GM10847 (cell line): ENCODE measurements around the gene MED16.

Source experiments
- POLR2A ChIP-seq: IDR thresholded peaks from 2 replicates; pipeline ENCODE4 v1.6.1; 2011; ENCODE audit not compliant: insufficient read length; ENCODE audit errors: extremely low read depth

The MED16 gene

GRCh38 chr19:902446-903226, 9.6 kb upstream of the MED16 start:
- no peak for TF ChIP-seq POLR2A

GRCh38 chr19:902093-902370, 9.0 kb upstream of the MED16 start:
- TF ChIP-seq POLR2A: no peak

- TF ChIP-seq POLR2A: no peak
These were observed 8.5 kb upstream of the MED16 start for GRCh38 chr19:901216-902092.

GRCh38 chr19:900302-901111, 7.5 kb upstream of the MED16 start:
- no peak for TF ChIP-seq POLR2A

- no peak for TF ChIP-seq POLR2A
These were observed 7.0 kb upstream of the MED16 start for GRCh38 chr19:900043-900301.

GRCh38 chr19:899336-900042, 6.5 kb upstream of the MED16 start:
- no peak for TF ChIP-seq POLR2A

GRCh38 chr19:898663-899062, 5.7 kb upstream of the MED16 start:
- no peak for TF ChIP-seq POLR2A

- TF ChIP-seq POLR2A: no peak
These were observed 4.6 kb upstream of the MED16 start for GRCh38 chr19:897442-898039.

- no peak for TF ChIP-seq POLR2A
These were observed 4.0 kb upstream of the MED16 start for GRCh38 chr19:896999-897398.

GRCh38 chr19:896434-896833, 3.4 kb upstream of the MED16 start:
- no peak for TF ChIP-seq POLR2A

GRCh38 chr19:892243-892893, 619 bp downstream of the MED16 start:
- TF ChIP-seq POLR2A: no peak

- no peak for TF ChIP-seq POLR2A
These were observed 2.2 kb downstream of the MED16 start for GRCh38 chr19:890831-891230.

- TF ChIP-seq POLR2A: no peak
These were observed 3.2 kb downstream of the MED16 start for GRCh38 chr19:889662-890295.

- no peak for TF ChIP-seq POLR2A
These were observed 4.2 kb downstream of the MED16 start for GRCh38 chr19:888581-889385.

GRCh38 chr19:887599-887998, 5.4 kb downstream of the MED16 start:
- no peak for TF ChIP-seq POLR2A
